Left ventricle myocardium inferior (tissue), 1 donor: ENCODE measurements around the gene NDUFV3. TPM values are rescaled to one million over a fixed set of nuclear protein-coding genes. Genes with fewer than 3 reads are reported as not detected.

Source experiments
- microRNA-seq: library from miRNA; unstranded; fragments of <30 nt; microRNA quantifications from one replicate; pipeline ENCODE4 v1.2.0, GENCODE V29; 2020
- total RNA-seq: library from RNA; stranded (reverse); fragmentation: NEBNext Ultra II Directional; extraction: Animal tissue kit (Norgen Biotek cat#: 25700); gene quantifications from one replicate; pipeline ENCODE4 v1.2.1, GENCODE V29; 2021
- donor health status: DM: no; HTN: yes; CAD: no; lungs with severe emphysema.

NDUFV3 gene
- total RNA-seq, 1 donor from 2014 or later: 52.0 TPM

Small RNA genes within 50 kb of the gene (microRNA-seq; reads per million reads assigned to microRNA genes)
- not detected for gene MIR5692B

Other genes starting within 250 kb of the NDUFV3 start
- gene PDE9A, start 239.7 kb upstream of the NDUFV3 start, total RNA-seq: 3.2 TPM
- gene WDR4, start 13.8 kb upstream of the NDUFV3 start, total RNA-seq: 6.0 TPM
- not detected for gene ERVH48-1, start 32.3 kb downstream of the NDUFV3 start, total RNA-seq
- 9.7 TPM for gene PKNOX1, start 81.3 kb downstream of the NDUFV3 start, total RNA-seq
- 10.3 TPM for gene CBS, start 182.5 kb downstream of the NDUFV3 start, total RNA-seq
- gene U2AF1, start 214.3 kb downstream of the NDUFV3 start, total RNA-seq: 20.6 TPM